GM21367 (cell line): ENCODE data around the gene HDX.
"Not testable (repeated sequence)": the region's sequence is repeated elsewhere in the genome, so short reads cannot be mapped to it uniquely, and the experiment has no call there.

Source experiments
- ATAC-seq: cut with Tn5 transposase; IDR thresholded peaks from one replicate; pipeline ENCODE4 v1.9.1; 2021; ENCODE audit not compliant: unreplicated experiment

HDX gene

GRCh38 chrX:84339507-84340364 is 162.5 kb downstream of the HDX start:
- ATAC-seq: peak; percentile 85

- ATAC-seq: no peak
Observed at GRCh38 chrX:84336646-84337045, 165.6 kb downstream of the HDX start.

GRCh38 chrX:84335121-84335520 is 167.1 kb downstream of the HDX start:
- no peak for ATAC-seq

- no peak for ATAC-seq
Observed at GRCh38 chrX:84322083-84322827, 180.0 kb downstream of the HDX start.

GRCh38 chrX:84320614-84321013 is 181.6 kb downstream of the HDX start:
- ATAC-seq: no peak

- ATAC-seq: no peak
Observed at GRCh38 chrX:84320023-84320422, 182.2 kb downstream of the HDX start.

GRCh38 chrX:84318661-84319060 is 183.6 kb downstream of the HDX start:
- no peak for ATAC-seq

GRCh38 chrX:84315946-84316345 is 186.3 kb downstream of the HDX start:
- not testable (repeated sequence) for ATAC-seq
